Liver (tissue), 9 donors: ENCODE results near the gene STK25. TPM values are rescaled to one million over a fixed set of nuclear protein-coding genes. Genes with fewer than 3 reads are reported as not detected.

Experiments used
- DNase-seq: peaks from one replicate; pipeline ENCODE4 v3.0.0-alpha.2; 2017; ENCODE audit warnings: low spot score
- H3K27ac ChIP-seq, 2 donors: one replicate each; pipeline ENCODE4 v1.7.0; 2013; ENCODE audit warnings: inconsistent platforms in 2 of 2, low read length in 2 of 2, control low read depth in 1 of 2, low read depth in 1 of 2, mild to moderate bottlenecking in 1 of 2
- H3K27me3 ChIP-seq, 4 donors: one replicate each; pipeline versions ENCODE4 v1.6.1 to v1.7.0; 2013; ENCODE audit warnings: low read length in 3 of 4, inconsistent platforms in 1 of 4, mild to moderate bottlenecking in 1 of 4, moderate library complexity in 1 of 4; ENCODE audit not compliant: control insufficient read depth in 4 of 4, insufficient read depth in 4 of 4
- H3K36me3 ChIP-seq, 4 donors: one replicate each; pipeline versions ENCODE4 v1.6.1 to v1.7.0; 2013; ENCODE audit warnings: low read length in 3 of 4, mild to moderate bottlenecking in 3 of 4, low read depth in 1 of 4, moderate library complexity in 1 of 4; ENCODE audit not compliant: control insufficient read depth in 4 of 4, insufficient read depth in 3 of 4
- H3K4me1 ChIP-seq, 4 donors: one replicate each; pipeline versions ENCODE4 v1.6.1 to v1.7.0; 2013; ENCODE audit warnings: low read length in 3 of 4, mild to moderate bottlenecking in 3 of 4, moderate library complexity in 1 of 4; ENCODE audit not compliant: control insufficient read depth in 4 of 4, insufficient read depth in 4 of 4
- H3K4me3 ChIP-seq, 3 donors: one replicate each; pipeline versions ENCODE4 v1.6.1 to v1.7.0; 2013; ENCODE audit warnings: low read length in 3 of 3, control low read depth in 1 of 3, low read depth in 1 of 3, mild to moderate bottlenecking in 1 of 3
- H3K9ac ChIP-seq, 2 donors: one replicate each; pipeline ENCODE4 v1.7.0; 2013; ENCODE audit warnings: low read length in 2 of 2, mild to moderate bottlenecking in 2 of 2, moderate library complexity in 2 of 2, control low read depth in 1 of 2, low read depth in 1 of 2
- H3K9me3 ChIP-seq, 4 donors: one replicate each; pipeline versions ENCODE4 v1.6.1 to v1.7.0; 2013; ENCODE audit warnings: low read length in 3 of 4; ENCODE audit not compliant: control insufficient read depth in 4 of 4
- EGR1 ChIP-seq, 2 donors: IDR thresholded peaks; 2 replicates each; pipeline ENCODE4 v1.6.1; 2016 to 2018; ENCODE audit warnings: antibody characterized with exemption in 2 of 2, low read depth in 2 of 2
- FOXA1 ChIP-seq: IDR thresholded peaks from 2 replicates; pipeline ENCODE4 v1.6.1; 2016; ENCODE audit warnings: antibody characterized with exemption
- FOXA2 ChIP-seq: IDR thresholded peaks from 2 replicates; pipeline ENCODE4 v1.6.1; 2016; ENCODE audit warnings: antibody characterized with exemption
- GABPA ChIP-seq, 2 donors: IDR thresholded peaks in 1 of 2; conservative IDR thresholded peaks in 1 of 2; 2 replicates each; pipeline ENCODE4 v1.6.1; 2016; ENCODE audit warnings: antibody characterized with exemption in 2 of 2, mild to moderate bottlenecking in 1 of 2, moderate library complexity in 1 of 2
- HNF4A ChIP-seq, 2 donors: conservative IDR thresholded peaks; 2 replicates each; pipeline ENCODE4 v1.6.1; 2016; ENCODE audit warnings: antibody characterized with exemption in 2 of 2, mild to moderate bottlenecking in 2 of 2
- HNF4G ChIP-seq: IDR thresholded peaks from 2 replicates; pipeline ENCODE4 v1.6.1; 2016; ENCODE audit warnings: antibody characterized with exemption
- JUND ChIP-seq, 2 donors: IDR thresholded peaks; 2 replicates each; pipeline ENCODE4 v1.6.1; 2016; ENCODE audit warnings: antibody characterized with exemption in 2 of 2
- NR2F2 ChIP-seq: IDR thresholded peaks from 2 replicates; pipeline ENCODE4 v1.6.1; 2016; ENCODE audit warnings: antibody characterized with exemption
- RAD21 ChIP-seq, 2 donors: IDR thresholded peaks; 2 replicates each; pipeline ENCODE4 v1.6.1; 2016; ENCODE audit warnings: antibody characterized with exemption in 2 of 2, mild to moderate bottlenecking in 2 of 2
- RXRA ChIP-seq, 2 donors: IDR thresholded peaks; 2 replicates each; pipeline ENCODE4 v1.6.1; 2017 to 2018; ENCODE audit warnings: antibody characterized with exemption in 2 of 2, mild to moderate bottlenecking in 1 of 2
- SP1 ChIP-seq: IDR thresholded peaks from 2 replicates; pipeline ENCODE4 v1.6.1; 2018; ENCODE audit warnings: antibody characterized with exemption, mild to moderate bottlenecking
- TAF1 ChIP-seq: conservative IDR thresholded peaks from 2 replicates; pipeline ENCODE4 v1.6.1; 2016; ENCODE audit warnings: antibody characterized with exemption, mild to moderate bottlenecking
- YY1 ChIP-seq: IDR thresholded peaks from 2 replicates; pipeline ENCODE4 v1.6.1; 2016; ENCODE audit warnings: antibody characterized with exemption, mild to moderate bottlenecking
- WGBS: extraction: QIAGEN DNeasy Blood & Tissue Kit; methylation state at CpG from one replicate; pipeline ENCODE4 v1.1.7; 2013; 5-methylcytosine and 5-hydroxymethylcytosine counted together
- polyA plus RNA-seq, 2 donors: library from polyadenylated mRNA; stranded (reverse) in 1 of 2; unstranded in 1 of 2; fragments of 200-250 nt in 1 of 2; fragments of >200 nt in 1 of 2; fragmentation: Nextera tagmentation in 1 of 2; extraction: Ambion mirVana in 1 of 2; gene quantifications; one replicate each; pipeline versions ENCODE4 v1.2.1 to v1.2.3, GENCODE V29; 2013 to 2015
- total RNA-seq, 2 donors: library from RNA; depleted of rRNA; stranded (reverse); fragments of >200 nt; gene quantifications; one replicate each; pipeline ENCODE4 v1.2.3, GENCODE V29; 2014
- TF ChIP-seq, protein P1 (sequence below): IDR thresholded peaks from 2 replicates; pipeline ENCODE4 v1.6.1; 2016; ENCODE audit warnings: antibody characterized with exemption
- TF ChIP-seq, protein P2 (sequence below): fragments of 150-350 bp; IDR thresholded peaks from 2 replicates; pipeline ENCODE4 v1.5.1; 2017; ENCODE audit warnings: improper control_type of control experiment, low read depth, low read length; ENCODE audit not compliant: missing input control
- TF ChIP-seq, protein P3 (sequence below): IDR thresholded peaks from 2 replicates; pipeline ENCODE4 v1.6.1; 2016; ENCODE audit warnings: antibody characterized with exemption
- TF ChIP-seq, protein P4 (sequence below): IDR thresholded peaks from 2 replicates; pipeline ENCODE4 v1.6.1; 2016; ENCODE audit warnings: antibody characterized with exemption
- TF ChIP-seq, protein P5 (sequence below): IDR thresholded peaks from 2 replicates; pipeline ENCODE4 v1.6.1; 2016; ENCODE audit warnings: antibody characterized with exemption, mild to moderate bottlenecking
- donor health status: healthy.
- donor health status: healthy.
- donor health status: healthy.
- donor health status: healthy.
- donor health status: healthy.

Gene STK25
- total and polyA plus RNA-seq, 4 donors: 43.4 to 85.6 (median 67.3) TPM

DNA sequence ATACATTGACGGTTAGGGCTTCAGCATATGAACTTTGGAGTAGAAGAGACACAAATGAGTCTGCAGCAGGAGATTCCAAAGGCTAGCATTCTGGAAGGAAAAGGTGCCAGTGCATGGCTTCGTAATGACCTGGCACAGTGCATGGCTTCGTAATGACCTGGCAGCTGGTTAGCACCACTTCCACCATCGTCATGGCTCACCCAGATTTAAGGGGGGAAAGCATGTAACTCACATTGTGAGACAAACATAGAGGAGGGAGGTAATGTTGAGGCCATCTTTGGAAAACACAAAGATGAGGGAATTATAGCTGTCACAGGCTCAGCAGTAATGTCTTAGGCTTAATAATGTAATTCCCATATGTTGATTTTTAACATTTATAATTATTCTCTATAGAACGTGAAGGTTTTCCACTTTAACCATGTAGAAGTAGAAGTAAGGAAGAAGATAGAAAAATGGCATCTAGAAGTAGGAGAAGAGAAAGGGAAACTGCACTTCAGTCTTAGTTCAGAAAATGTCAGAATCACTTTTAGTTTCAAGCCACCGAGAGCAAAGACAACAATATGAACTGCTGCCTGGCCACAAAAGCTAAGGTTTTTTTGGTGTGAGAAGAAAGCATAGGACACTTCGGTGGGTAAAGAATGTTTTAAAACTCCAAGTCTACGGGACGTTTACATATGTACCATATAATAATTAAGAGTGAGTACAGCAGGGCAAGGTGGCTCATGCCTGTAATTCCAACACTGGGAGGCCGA, 6.8 kb upstream of the STK25 start:
- Histone ChIP-seq H3K27ac (no peak overlapping the region), H3K27me3 (no peaks in the 10 kb centered on the region), H3K4me3 (no peak overlapping the region), H3K9ac (no peak overlapping the region), H3K4me1 (no peaks in the 10 kb centered on the region), H3K36me3 (no peaks in the 10 kb centered on the region), H3K9me3 (no peaks in the 10 kb centered on the region)
- TF ChIP-seq HNF4G (no peak), RXRA (IDR thresholded peaks at IDR 0.05) (no peak), FOXA1 (no peak), EGR1 (IDR thresholded peaks at IDR 0.05; ENCODE audit: low read depth in 2 of 2) (no peak), FOXA2 (no peak), SP1 (no peak), GABPA (IDR thresholded peaks at IDR 0.05 in 1 of 2, conservative IDR thresholded peaks at IDR 0.05 in 1 of 2) (no peak), NR2F2 (no peak), RAD21 (IDR thresholded peaks at IDR 0.05) (no peak), TAF1 (no peak), HNF4A (conservative IDR thresholded peaks at IDR 0.05) (no peak), JUND (IDR thresholded peaks at IDR 0.05) (no peak), YY1 (no peak)
- TF ChIP-seq, protein P1, sequence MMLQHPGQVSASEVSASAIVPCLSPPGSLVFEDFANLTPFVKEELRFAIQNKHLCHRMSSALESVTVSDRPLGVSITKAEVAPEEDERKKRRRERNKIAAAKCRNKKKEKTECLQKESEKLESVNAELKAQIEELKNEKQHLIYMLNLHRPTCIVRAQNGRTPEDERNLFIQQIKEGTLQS: no peak
- TF ChIP-seq, protein P2, sequence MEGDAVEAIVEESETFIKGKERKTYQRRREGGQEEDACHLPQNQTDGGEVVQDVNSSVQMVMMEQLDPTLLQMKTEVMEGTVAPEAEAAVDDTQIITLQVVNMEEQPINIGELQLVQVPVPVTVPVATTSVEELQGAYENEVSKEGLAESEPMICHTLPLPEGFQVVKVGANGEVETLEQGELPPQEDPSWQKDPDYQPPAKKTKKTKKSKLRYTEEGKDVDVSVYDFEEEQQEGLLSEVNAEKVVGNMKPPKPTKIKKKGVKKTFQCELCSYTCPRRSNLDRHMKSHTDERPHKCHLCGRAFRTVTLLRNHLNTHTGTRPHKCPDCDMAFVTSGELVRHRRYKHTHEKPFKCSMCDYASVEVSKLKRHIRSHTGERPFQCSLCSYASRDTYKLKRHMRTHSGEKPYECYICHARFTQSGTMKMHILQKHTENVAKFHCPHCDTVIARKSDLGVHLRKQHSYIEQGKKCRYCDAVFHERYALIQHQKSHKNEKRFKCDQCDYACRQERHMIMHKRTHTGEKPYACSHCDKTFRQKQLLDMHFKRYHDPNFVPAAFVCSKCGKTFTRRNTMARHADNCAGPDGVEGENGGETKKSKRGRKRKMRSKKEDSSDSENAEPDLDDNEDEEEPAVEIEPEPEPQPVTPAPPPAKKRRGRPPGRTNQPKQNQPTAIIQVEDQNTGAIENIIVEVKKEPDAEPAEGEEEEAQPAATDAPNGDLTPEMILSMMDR: no peak
- TF ChIP-seq, protein P3, sequence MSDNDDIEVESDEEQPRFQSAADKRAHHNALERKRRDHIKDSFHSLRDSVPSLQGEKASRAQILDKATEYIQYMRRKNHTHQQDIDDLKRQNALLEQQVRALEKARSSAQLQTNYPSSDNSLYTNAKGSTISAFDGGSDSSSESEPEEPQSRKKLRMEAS: no peak
- TF ChIP-seq, protein P4, sequence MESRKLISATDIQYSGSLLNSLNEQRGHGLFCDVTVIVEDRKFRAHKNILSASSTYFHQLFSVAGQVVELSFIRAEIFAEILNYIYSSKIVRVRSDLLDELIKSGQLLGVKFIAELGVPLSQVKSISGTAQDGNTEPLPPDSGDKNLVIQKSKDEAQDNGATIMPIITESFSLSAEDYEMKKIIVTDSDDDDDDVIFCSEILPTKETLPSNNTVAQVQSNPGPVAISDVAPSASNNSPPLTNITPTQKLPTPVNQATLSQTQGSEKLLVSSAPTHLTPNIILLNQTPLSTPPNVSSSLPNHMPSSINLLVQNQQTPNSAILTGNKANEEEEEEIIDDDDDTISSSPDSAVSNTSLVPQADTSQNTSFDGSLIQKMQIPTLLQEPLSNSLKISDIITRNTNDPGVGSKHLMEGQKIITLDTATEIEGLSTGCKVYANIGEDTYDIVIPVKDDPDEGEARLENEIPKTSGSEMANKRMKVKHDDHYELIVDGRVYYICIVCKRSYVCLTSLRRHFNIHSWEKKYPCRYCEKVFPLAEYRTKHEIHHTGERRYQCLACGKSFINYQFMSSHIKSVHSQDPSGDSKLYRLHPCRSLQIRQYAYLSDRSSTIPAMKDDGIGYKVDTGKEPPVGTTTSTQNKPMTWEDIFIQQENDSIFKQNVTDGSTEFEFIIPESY: no peak
- TF ChIP-seq, protein P5, sequence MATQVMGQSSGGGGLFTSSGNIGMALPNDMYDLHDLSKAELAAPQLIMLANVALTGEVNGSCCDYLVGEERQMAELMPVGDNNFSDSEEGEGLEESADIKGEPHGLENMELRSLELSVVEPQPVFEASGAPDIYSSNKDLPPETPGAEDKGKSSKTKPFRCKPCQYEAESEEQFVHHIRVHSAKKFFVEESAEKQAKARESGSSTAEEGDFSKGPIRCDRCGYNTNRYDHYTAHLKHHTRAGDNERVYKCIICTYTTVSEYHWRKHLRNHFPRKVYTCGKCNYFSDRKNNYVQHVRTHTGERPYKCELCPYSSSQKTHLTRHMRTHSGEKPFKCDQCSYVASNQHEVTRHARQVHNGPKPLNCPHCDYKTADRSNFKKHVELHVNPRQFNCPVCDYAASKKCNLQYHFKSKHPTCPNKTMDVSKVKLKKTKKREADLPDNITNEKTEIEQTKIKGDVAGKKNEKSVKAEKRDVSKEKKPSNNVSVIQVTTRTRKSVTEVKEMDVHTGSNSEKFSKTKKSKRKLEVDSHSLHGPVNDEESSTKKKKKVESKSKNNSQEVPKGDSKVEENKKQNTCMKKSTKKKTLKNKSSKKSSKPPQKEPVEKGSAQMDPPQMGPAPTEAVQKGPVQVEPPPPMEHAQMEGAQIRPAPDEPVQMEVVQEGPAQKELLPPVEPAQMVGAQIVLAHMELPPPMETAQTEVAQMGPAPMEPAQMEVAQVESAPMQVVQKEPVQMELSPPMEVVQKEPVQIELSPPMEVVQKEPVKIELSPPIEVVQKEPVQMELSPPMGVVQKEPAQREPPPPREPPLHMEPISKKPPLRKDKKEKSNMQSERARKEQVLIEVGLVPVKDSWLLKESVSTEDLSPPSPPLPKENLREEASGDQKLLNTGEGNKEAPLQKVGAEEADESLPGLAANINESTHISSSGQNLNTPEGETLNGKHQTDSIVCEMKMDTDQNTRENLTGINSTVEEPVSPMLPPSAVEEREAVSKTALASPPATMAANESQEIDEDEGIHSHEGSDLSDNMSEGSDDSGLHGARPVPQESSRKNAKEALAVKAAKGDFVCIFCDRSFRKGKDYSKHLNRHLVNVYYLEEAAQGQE: no peak
- DNase-seq: no peak
- 66% methylated on average over 10 of the region's 10 CpGs for WGBS
